ENCODE results near the gene NEK5. TPM values are rescaled to one million over a fixed set of nuclear protein-coding genes. Genes with fewer than 3 reads are reported as not detected.

Gene NEK5
- total RNA-seq, 6 donors from 2014 or later, result 0.23 to 30.2 (median 2.4) TPM

DNA sequence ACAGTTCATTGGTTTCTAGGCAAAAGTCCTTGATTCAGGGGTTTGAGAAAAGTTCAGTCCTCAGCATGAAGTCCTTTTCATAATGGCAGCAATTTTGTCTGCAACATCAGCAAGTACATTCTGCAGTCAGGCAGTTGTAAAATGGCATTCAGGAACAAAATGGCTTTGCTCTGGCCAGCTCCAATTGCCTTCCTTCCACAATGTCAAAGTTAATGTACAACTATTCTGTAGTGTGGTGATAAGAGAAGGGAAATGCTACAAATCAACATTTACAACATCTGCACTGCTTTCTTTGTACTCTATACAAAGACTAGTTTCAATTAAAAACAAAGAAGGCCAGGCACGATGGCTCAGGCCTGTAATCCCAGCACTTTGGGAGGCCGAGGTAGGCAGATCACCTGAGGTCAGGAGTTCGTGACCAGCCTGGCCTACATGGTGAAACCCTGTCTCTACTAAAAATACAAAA lies 32.3 kb upstream of the NEK5 start:
- no peaks in the 10 kb centered on the region for H3K27me3 ChIP-seq
- H3K27ac ChIP-seq, result peak overlapping the region; percentile 6 to 96 (median 54)
- peaks cover 19 to 47% (median 28%) of the 10 kb centered on the region in 4 donors for H3K4me1 ChIP-seq
- DNase-seq, result no peak
- peaks cover 0 to 3% (median 1%) of the 10 kb centered on the region in 4 donors for H3K36me3 ChIP-seq
- H3K4me3 ChIP-seq, result no peak overlapping the region
- H3K9me3 ChIP-seq, result no peaks in the 10 kb centered on the region
- no peak for ATAC-seq (ENCODE audit: low FRiP score in 2 of 2)
- 58 to 76% methylated on average over 3 of the region's 3 CpGs for WGBS, 2 donors
- TF ChIP-seq, protein P1, sequence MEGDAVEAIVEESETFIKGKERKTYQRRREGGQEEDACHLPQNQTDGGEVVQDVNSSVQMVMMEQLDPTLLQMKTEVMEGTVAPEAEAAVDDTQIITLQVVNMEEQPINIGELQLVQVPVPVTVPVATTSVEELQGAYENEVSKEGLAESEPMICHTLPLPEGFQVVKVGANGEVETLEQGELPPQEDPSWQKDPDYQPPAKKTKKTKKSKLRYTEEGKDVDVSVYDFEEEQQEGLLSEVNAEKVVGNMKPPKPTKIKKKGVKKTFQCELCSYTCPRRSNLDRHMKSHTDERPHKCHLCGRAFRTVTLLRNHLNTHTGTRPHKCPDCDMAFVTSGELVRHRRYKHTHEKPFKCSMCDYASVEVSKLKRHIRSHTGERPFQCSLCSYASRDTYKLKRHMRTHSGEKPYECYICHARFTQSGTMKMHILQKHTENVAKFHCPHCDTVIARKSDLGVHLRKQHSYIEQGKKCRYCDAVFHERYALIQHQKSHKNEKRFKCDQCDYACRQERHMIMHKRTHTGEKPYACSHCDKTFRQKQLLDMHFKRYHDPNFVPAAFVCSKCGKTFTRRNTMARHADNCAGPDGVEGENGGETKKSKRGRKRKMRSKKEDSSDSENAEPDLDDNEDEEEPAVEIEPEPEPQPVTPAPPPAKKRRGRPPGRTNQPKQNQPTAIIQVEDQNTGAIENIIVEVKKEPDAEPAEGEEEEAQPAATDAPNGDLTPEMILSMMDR (IDR thresholded peaks at IDR 0.05), result no peak
- TF ChIP-seq POLR2A (IDR thresholded peaks at IDR 0.05) (no peak), EP300 (IDR thresholded peaks at IDR 0.05) (no peak), POLR2AphosphoS5 (IDR thresholded peaks at IDR 0.05) (no peak)

DNA sequence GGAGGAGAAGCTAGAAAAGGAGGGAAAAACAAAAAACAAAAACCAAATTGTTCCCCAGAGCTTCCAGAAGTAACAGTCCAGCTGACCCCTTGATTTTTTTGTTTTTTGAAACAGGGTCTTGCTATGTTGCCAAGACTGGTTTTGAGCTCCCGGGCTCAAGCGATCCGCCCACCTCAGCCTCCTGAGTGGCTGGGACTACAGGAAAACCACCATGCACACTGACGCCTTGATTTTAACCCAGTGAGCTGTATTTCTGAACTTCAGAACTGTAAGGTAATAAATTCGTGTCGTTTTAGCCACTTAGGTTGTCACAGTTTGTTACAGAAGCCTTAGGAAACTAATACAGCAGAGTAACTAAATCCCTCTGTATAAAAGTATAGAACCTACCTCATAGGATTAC lies 31.6 kb upstream of the NEK5 start:
- H3K9me3 ChIP-seq, result no peaks in the 10 kb centered on the region
- TF ChIP-seq POLR2AphosphoS5 (IDR thresholded peaks at IDR 0.05) (no peak), EP300 (IDR thresholded peaks at IDR 0.05) (no peak), POLR2A (IDR thresholded peaks at IDR 0.05) (no peak)
- TF ChIP-seq, protein P1 (IDR thresholded peaks at IDR 0.05), result no peak
- peaks cover 19 to 41% (median 28%) of the 10 kb centered on the region in 4 donors for H3K4me1 ChIP-seq
- H3K27ac ChIP-seq, result peak overlapping the region in 1 of 4 donors; percentile 96
- H3K36me3 ChIP-seq, result peaks cover 0 to 6% (median under 1%) of the 10 kb centered on the region in 4 donors
- ATAC-seq (ENCODE audit: low FRiP score in 2 of 2), result no peak
- H3K27me3 ChIP-seq, result no peaks in the 10 kb centered on the region
- DNase-seq, result no peak
- no peak overlapping the region for H3K4me3 ChIP-seq
- WGBS, 2 donors, result 57 to 66% methylated on average over 6 of the region's 6 CpGs

DNA sequence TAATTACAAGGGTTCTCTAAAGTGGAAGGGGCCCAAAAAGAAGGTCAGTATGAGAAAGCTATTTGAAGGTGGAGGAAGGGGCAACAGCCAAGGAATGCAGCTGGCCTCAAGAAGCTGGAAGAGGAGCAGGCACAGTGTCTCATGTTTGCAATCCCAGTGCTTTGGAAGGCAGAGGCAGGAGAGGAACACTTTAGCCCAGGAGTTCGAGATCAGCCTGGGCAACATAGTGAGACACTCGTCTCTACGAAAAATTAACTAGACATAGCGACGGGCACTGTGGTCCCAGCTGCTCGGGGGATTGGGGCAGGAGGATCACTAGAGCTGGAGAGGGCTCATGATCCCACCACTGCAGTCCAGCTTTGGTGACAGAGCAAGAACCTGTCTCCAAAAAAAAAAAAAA lies 31.2 kb upstream of the NEK5 start:
- Histone ChIP-seq H3K27me3 (no peaks in the 10 kb centered on the region), H3K4me1 (peaks cover 19 to 40% (median 28%) of the 10 kb centered on the region in 4 donors), H3K9me3 (no peaks in the 10 kb centered on the region), H3K4me3 (peak overlapping the region in 2 of 4 donors; percentile 85 to 90), H3K27ac (peak overlapping the region; percentile 85 to 96 (median 91)), H3K36me3 (peaks cover 0 to 5% (median 0%) of the 10 kb centered on the region in 4 donors)
- DNase-seq (no peak), ATAC-seq (ENCODE audit: low FRiP score in 2 of 2) (no peak)
- TF ChIP-seq EP300 (IDR thresholded peaks at IDR 0.05) (no peak), POLR2AphosphoS5 (IDR thresholded peaks at IDR 0.05) (no peak), POLR2A (IDR thresholded peaks at IDR 0.05) (no peak)
- TF ChIP-seq, protein P1 (IDR thresholded peaks at IDR 0.05), result no peak
- WGBS, 2 donors, result 88 to 96% methylated on average over 1 to 6 of the region's 6 CpGs

DNA sequence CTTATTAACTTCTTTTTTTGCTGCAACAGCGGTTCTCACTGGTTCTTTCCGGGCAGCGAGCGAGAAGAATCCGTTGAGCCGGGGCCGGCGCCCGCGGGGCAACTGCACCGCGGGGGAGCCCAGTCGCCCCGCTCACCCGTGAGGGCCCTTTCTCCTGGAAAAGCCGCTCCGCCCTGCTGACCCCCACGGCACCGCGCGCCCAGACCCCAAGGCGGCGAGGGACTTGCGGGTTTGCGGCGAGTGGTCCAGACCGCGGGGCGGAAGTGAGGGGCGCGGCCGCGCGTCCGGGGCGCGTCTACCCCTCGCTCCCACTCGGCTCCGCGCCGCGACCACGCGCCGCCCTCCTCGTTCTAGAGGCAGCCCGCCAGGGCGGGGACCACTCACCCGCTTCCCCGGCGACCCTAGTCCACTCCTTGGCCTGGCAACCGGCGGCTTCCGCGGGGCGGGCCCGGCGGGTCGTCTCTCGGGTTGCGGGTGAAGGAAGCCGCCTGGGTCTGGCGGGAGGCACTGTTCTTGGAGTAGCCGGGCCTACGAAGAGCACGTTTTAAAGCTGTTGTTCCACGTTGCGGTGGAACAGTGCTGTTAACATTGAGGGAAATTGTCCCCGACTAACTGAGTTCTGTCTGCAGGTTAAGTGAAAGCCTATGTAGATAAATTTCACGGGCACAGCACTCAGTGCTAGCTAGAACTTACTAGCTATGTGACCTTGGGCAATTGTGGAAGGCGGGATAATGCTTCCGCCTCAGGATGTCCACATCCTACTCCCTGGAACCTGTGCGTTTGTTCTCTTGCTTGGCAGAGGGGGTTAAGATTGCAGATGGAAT lies 30.5 kb upstream of the NEK5 start, which contains the start of gene NEK3:
TSS of gene NEK3 (minus strand) at position 439 of the 824 bp plus-strand sequence. CDS start 3,406 bp downstream, outside the sequence.
- Histone ChIP-seq H3K9me3 (no peaks in the 10 kb centered on the region), H3K4me1 (peaks cover 17 to 40% (median 27%) of the 10 kb centered on the region in 4 donors), H3K4me3 (peak within 1 kb of the TSS; percentile 85 to 96 (median 88)), H3K27ac (peak within 1 kb of the TSS; percentile 85 to 96 (median 91)), H3K36me3 (peaks cover 0 to 5% (median 0%) of the 10 kb centered on the region in 4 donors), H3K27me3 (no peaks in the 10 kb centered on the region)
- ATAC-seq (ENCODE audit: low FRiP score in 2 of 2), result peak; percentile 89 to 92
- peak; percentile 17 to 18 for TF ChIP-seq POLR2AphosphoS5 (IDR thresholded peaks at IDR 0.05)
- TF ChIP-seq POLR2A (IDR thresholded peaks at IDR 0.05), result peak in 2 of 4 donors; percentile 30 to 52
- no peak for TF ChIP-seq EP300 (IDR thresholded peaks at IDR 0.05)
- TF ChIP-seq, protein P1 (IDR thresholded peaks at IDR 0.05), result peak in 2 of 6 experiments; percentile 7 to 22
- DNase-seq, result peak; percentile 75 to 93
- 6 to 21% methylated on average over 9 to 31 of the region's 74 CpGs for WGBS, 2 donors

All from upper lobe of left lung (tissue), 6 donors.